H1 (cell line): ENCODE measurements around the gene AIF1L. TPM values are rescaled to one million over a fixed set of nuclear protein-coding genes. Genes with fewer than 3 reads are reported as not detected.
A peak's percentile ranks its signal among the peaks of the same experiment; 100 is the strongest.

Experiments used
- CHD1 ChIP-seq: IDR thresholded peaks from 2 replicates; pipeline ENCODE4 v1.6.1; 2012; ENCODE audit warnings: low read depth, low read length, improper control_type of control experiment
- EGR1 ChIP-seq: IDR thresholded peaks from 2 replicates; pipeline ENCODE4 v1.6.1; 2011; ENCODE audit warnings: low read depth, low read length, borderline replicate concordance
- HDAC6 ChIP-seq: IDR thresholded peaks from one replicate; pipeline ENCODE4 v1.7.1; 2012; ENCODE audit warnings: low read depth, mild to moderate bottlenecking, inconsistent platforms, low read length, moderate library complexity
- NANOG ChIP-seq: IDR thresholded peaks from 2 replicates; pipeline ENCODE4 v1.6.1; 2011; ENCODE audit warnings: low read length, low read depth, mild to moderate bottlenecking, inconsistent platforms; ENCODE audit not compliant: insufficient read depth, poor library complexity, severe bottlenecking
- PHF8 ChIP-seq: fragments of 200-600 bp; sonication (generic); conservative IDR thresholded peaks from 2 replicates; pipeline ENCODE4 v1.7.1; 2012; ENCODE audit warnings: low read depth, mild to moderate bottlenecking, inconsistent platforms, low read length, moderate library complexity
- RFX5 ChIP-seq: IDR thresholded peaks from 2 replicates; pipeline ENCODE4 v1.6.1; 2011; ENCODE audit warnings: low read depth, low read length, improper control_type of control experiment, borderline replicate concordance
- RNF2 ChIP-seq: fragments of 200-900, 300-1000 bp; sonication (generic); IDR thresholded peaks from 2 replicates; pipeline ENCODE4 v1.7.1; 2016; ENCODE audit warnings: borderline replicate concordance, low read depth, mild to moderate bottlenecking, antibody characterized with exemption, low read length; ENCODE audit not compliant: poor library complexity, severe bottlenecking; ENCODE audit errors: missing control alignments
- RXRA ChIP-seq: IDR thresholded peaks from 2 replicates; pipeline ENCODE4 v1.6.1; 2011; ENCODE audit warnings: low read depth, mild to moderate bottlenecking, low read length, moderate library complexity; ENCODE audit not compliant: insufficient read depth
- SIN3A ChIP-seq, 2 experiments: IDR thresholded peaks in 1 of 2; conservative IDR thresholded peaks in 1 of 2; 2 replicates each; pipeline ENCODE4 v1.6.1; 2011 to 2012; ENCODE audit warnings: low read length in 2 of 2, improper control_type of control experiment in 1 of 2, low read depth in 1 of 2, mild to moderate bottlenecking in 1 of 2
- SIX5 ChIP-seq: IDR thresholded peaks from 2 replicates; pipeline ENCODE4 v1.6.1; 2011; ENCODE audit warnings: mild to moderate bottlenecking, low read depth, low read length
- SP2 ChIP-seq: IDR thresholded peaks from 2 replicates; pipeline ENCODE4 v1.6.1; 2012; ENCODE audit warnings: mild to moderate bottlenecking, low read length, inconsistent platforms
- SRF ChIP-seq: IDR thresholded peaks from 2 replicates; pipeline ENCODE4 v1.6.1; 2011; ENCODE audit warnings: mild to moderate bottlenecking, low read depth, low read length, moderate library complexity
- SUZ12 ChIP-seq: fragments of 200-600 bp; sonication (generic); IDR thresholded peaks from 2 replicates; pipeline ENCODE4 v1.6.1; 2012; ENCODE audit warnings: mild to moderate bottlenecking, inconsistent platforms, low read length, moderate library complexity, mixed read lengths
- TCF12 ChIP-seq: IDR thresholded peaks from 2 replicates; pipeline ENCODE4 v1.6.1; 2011; ENCODE audit warnings: low read depth, mild to moderate bottlenecking, low read length
- TEAD4 ChIP-seq: IDR thresholded peaks from 2 replicates; pipeline ENCODE4 v1.6.1; 2012; ENCODE audit warnings: low read depth, low read length, inconsistent platforms, mixed read lengths
- polyA plus RNA-seq, 7 experiments: library from polyadenylated mRNA; depleted of rRNA in 3 of 7; stranded (reverse) in 5 of 7; unstranded in 2 of 7; fragments of >200 nt in 5 of 7; fragments of 200-250 nt in 2 of 7; gene quantifications; 1 replicate in 5 of 7; 2 replicates in 1 of 7; 4 replicates in 1 of 7; pipeline versions ENCODE4 v1.2.1 to v1.2.3, GENCODE V29; 2011 to 2013; ENCODE audit warnings: missing spikeins in 2 of 7, mixed read lengths in 2 of 7
- total RNA-seq: library from RNA; stranded (reverse); fragmentation: NEBNext Ultra II Directional; extraction: Animal tissue kit (Norgen Biotek cat#: 25700); gene quantifications from 2 replicates; pipeline ENCODE4 v1.2.1, GENCODE V29; 2021
- TF ChIP-seq, protein P1 (sequence below): IDR thresholded peaks from 2 replicates; pipeline ENCODE4 v1.6.1; 2011; ENCODE audit warnings: low read length, improper control_type of control experiment
- TF ChIP-seq, protein P2 (sequence below), 3 experiments: IDR thresholded peaks; 1 replicate in 2 of 3; 2 replicates in 1 of 3; pipeline versions ENCODE4 v1.5.1 to v1.6.1; 2011; ENCODE audit warnings: low read length in 3 of 3, mild to moderate bottlenecking in 3 of 3, inconsistent platforms in 2 of 3, low read depth in 1 of 3, moderate library complexity in 1 of 3; ENCODE audit not compliant: insufficient read depth in 1 of 3; ENCODE audit errors: control extremely low read depth in 1 of 3

The AIF1L gene
- total and polyA plus RNA-seq, 2 of the 8 experiments (the other 6 are each of a cell fraction or from before 2014, with no cell fraction given) = 70.7 to 149 TPM

DNA sequence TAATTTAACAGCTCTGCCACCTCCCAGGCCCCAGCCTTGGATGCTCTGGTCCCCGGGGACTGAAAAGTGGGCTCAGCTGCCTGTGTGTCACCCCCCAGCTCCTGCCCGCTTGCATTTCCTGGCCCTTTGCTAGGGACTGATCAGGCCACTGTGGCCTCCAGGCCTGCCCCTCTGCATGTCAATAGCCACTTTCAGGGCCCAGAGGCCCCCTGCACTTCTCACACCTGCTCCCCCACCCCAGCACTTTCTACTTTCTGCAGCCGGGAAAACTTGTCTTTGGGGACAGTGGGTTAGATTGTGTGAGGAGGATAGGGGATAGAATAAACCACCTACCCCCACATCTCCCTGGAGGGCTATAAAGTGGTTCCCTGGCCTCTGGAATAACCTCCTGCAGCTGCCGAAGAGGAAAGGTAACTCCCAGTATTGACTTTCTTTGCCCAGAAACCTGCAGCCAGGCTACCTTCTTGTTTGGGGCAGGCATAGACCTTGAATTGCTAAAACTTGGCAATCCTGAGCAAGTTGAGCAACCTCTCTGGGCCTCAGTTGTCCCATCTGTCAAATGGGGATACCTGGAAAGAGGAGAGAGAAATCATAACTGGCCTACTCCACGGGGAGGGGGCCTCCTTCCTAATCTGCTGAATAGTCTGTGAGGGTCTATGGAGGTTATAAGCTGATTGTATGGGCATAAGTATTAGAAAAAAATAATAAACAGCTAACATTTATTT lies 7.8 kb downstream of the AIF1L start (continued):
- TF ChIP-seq PHF8 (no peak), SIN3A (conservative IDR thresholded peaks at IDR 0.05 in 1 of 2, IDR thresholded peaks at IDR 0.05 in 1 of 2; ENCODE audit: low read depth in 1 of 2, low read length in 2 of 2) (no peak), SP2 (no peak), RNF2 (no peak), SIX5 (no peak), EGR1 (peak; percentile 32; the same call in 1 of the 2 replicates), NANOG (no peak), TCF12 (no peak), SRF (no peak), HDAC6 (no peak), RFX5 (no peak), SUZ12 (no peak), TEAD4 (no peak), RXRA (no peak), CHD1 (no peak)
- TF ChIP-seq, protein P1, sequence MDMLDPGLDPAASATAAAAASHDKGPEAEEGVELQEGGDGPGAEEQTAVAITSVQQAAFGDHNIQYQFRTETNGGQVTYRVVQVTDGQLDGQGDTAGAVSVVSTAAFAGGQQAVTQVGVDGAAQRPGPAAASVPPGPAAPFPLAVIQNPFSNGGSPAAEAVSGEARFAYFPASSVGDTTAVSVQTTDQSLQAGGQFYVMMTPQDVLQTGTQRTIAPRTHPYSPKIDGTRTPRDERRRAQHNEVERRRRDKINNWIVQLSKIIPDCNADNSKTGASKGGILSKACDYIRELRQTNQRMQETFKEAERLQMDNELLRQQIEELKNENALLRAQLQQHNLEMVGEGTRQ = no peak
- TF ChIP-seq, protein P2, sequence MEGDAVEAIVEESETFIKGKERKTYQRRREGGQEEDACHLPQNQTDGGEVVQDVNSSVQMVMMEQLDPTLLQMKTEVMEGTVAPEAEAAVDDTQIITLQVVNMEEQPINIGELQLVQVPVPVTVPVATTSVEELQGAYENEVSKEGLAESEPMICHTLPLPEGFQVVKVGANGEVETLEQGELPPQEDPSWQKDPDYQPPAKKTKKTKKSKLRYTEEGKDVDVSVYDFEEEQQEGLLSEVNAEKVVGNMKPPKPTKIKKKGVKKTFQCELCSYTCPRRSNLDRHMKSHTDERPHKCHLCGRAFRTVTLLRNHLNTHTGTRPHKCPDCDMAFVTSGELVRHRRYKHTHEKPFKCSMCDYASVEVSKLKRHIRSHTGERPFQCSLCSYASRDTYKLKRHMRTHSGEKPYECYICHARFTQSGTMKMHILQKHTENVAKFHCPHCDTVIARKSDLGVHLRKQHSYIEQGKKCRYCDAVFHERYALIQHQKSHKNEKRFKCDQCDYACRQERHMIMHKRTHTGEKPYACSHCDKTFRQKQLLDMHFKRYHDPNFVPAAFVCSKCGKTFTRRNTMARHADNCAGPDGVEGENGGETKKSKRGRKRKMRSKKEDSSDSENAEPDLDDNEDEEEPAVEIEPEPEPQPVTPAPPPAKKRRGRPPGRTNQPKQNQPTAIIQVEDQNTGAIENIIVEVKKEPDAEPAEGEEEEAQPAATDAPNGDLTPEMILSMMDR (IDR thresholded peaks at IDR 0.05; ENCODE audit: control extremely low read depth in 1 of 3, insufficient read depth in 1 of 3, low read depth in 1 of 3, low read length in 3 of 3) = no peak
